HG03432 (cell line): ENCODE measurements around the gene SMIM31.

Experiments used
- ATAC-seq: cut with Tn5 transposase; IDR thresholded peaks from one replicate; pipeline ENCODE4 v1.9.1; 2021; ENCODE audit warnings: mild to moderate bottlenecking, moderate library complexity; ENCODE audit not compliant: unreplicated experiment

SMIM31 gene

GRCh38 chr4:164780839-164781238, 26.9 kb downstream of the SMIM31 start:
- no peak for ATAC-seq

- ATAC-seq = no peak
Measured at GRCh38 chr4:164783976-164784375, 30.0 kb downstream of the SMIM31 start.

DNA sequence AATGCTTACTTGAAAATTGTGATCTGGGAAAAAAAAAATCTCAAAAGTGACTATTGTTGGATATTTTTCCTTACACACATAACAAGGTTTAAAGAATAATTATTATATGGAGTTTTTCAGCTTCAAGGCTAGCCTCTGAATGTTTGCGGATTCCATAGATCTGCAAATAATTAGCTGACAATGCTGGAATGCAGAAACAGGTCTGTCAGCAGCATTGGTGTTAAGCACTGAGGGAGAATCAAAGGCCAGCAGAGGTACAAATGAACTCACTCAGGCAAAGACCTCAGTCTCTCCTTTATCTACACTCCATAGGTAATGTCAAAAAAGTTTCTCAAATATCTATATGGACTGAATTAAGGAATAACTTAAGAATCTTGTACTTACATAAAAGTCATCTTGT, 35.1 kb downstream of the SMIM31 start:
- ATAC-seq = no peak

DNA sequence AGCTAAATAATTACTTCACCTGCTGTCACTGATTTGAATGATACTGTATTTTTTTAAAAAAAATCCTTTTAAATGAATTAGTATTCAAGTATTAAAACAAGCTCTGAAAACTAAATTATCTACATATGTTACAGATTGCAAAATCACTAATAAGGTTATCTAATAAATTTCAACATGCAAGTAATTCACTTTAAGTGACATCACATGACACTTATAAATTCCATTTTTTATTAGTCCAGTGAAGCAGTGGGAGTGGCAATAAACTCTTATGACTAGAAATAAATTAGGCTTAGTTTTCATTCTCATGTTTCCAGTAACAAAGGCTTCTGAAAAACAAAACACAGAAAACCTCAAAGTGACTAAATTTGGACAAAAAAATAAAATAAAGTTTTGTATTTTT, 36.3 kb downstream of the SMIM31 start:
- ATAC-seq = no peak

DNA sequence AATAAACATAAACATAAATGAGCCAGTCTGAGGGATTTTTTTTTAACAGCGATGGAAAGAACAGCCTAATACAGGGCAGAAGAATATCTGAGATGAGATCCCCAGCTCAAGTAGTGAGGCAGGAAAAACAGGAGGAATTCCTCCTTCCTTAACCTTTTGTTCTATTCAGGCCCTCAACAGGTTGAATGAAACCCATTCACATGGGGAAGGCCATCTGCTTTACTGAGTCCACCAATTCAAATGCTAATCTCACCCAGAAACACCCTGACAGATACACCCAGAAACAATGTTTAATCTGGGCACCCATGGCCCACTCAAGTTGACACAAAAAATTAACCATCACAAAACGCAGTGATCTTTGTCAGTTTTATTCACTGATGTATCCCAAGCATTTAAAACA, 45.5 kb downstream of the SMIM31 start:
- ATAC-seq = no peak

DNA sequence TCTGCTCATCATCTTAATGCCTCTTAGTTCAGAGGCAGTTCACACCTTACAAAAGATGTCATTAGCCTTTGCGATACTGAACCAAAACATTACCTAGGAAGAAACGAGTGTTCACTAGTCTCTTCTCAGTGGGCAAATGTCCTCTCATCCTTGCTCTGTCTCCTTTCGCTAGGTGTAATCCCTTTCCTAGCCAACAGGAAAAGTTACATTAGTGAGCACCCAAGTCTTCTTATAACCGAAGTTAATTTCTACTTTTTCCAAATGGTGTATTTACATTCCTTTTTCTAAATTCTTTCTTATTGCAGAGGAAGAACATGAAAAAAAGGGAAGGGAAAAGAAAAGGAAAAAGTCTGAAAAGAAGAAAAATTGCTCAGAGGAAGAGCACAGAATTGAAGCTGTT, 46.9 kb downstream of the SMIM31 start:
- no peak for ATAC-seq

DNA sequence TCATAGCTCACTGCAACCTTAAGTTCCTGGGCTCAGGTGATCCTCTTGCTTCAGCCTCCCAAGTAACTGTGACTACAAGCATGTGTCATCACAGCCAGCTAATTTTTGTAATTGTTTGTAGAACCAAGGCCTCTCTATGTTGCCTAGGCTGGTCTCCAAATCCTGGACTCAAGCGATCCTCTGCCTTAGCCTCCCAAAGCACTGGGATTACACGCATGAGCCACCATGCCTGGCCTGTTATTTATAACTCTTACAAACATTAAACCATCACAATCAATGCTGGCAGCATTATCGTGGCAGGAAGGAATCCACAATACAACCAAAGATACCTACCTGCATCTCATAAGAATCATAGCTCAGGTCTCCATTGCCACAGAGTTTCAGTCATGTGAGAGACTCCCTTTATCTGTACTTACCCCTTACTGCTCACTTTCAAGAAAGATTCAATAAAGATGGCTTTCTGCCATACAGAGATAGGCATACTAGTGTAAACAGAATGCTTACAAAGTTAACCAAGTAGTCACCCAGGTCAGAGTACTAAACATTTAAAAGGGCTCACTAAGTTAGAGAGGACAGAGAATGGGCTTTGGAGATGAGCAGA, 48.5 kb downstream of the SMIM31 start:
- no peak for ATAC-seq

DNA sequence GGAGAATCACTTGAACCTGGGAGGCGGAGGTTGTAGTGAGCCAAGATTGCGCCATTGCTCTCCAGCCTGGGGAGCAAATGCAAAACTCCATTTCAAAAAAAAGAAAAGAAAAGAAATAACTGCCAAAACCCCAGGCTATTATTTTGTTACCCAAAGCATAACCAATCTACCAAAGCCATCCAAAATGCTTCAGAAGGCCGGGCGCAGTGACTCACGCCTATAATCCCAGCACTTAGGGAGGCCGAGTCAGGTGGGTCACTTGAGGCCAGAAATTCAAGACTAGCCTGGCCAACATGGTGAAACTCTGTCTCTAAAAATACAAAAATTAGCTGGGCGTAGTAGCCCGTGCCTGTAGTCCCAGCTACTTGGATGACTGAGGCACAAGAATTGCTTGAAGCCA, 49.8 kb downstream of the SMIM31 start:
- ATAC-seq = no peak

DNA sequence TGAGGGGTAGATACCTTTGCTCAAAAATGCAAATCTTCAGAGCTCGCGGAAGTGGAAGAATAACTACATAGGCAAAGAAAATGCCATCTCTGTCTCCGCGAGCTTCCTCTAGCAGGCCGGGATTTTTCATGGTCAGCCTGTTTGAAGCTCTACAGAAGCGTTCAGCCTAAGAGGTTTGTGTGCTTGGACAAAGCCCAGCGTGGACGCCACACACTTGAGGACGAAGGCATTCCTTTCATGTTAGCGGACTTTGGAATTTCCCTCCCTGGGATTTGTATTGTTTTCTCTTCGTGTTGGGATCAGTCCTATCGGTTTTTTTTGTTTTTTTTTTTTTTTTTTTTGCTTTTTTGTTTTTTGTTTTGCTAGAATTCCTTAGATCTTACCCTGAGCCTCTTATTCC, 53.7 kb downstream of the SMIM31 start:
- no peak for ATAC-seq

- no peak for ATAC-seq
Measured at GRCh38 chr4:164813554-164813953, 59.6 kb downstream of the SMIM31 start.

DNA sequence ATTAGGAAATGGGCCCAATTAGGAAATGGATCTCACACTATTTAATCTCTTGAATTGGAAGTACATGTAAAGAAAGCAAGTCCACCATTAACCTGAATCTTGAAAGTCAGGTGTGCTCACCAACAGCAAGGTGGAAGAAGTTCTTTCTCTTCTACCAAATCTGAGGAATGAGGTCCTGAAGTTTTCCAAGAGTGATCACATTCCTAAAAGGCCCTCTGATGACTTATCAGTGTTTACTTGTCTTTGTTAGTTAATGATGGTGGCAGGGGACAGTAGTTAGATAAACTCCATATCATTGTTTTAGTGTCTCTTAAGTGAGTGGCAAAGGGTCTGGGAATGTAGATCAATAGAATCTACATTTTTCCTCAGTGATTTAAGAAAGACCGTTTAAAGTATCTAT, 61.8 kb downstream of the SMIM31 start:
- no peak for ATAC-seq

- no peak for ATAC-seq
Measured at GRCh38 chr4:164819366-164819765, 65.4 kb downstream of the SMIM31 start.

- ATAC-seq = no peak
Measured at GRCh38 chr4:164821711-164822110, 67.8 kb downstream of the SMIM31 start.

DNA sequence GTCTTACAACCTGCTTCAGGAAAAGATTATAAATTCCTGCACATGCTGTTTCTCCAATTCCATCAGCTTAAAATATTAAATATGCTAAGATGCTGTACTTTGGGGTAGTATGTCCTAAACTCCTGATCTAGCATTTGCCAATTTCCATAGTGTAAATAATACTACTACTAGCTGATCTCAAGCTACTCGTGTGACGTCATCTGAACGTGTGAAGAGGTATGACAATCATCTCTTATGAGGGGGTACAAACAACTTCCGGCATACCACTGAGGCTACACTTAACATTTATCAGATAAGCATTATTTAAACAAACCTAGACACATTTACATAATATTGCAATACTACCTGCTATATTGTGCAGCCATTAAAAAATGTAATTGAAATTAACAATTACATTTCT, 70.7 kb downstream of the SMIM31 start:
- ATAC-seq = no peak

GRCh38 chr4:164828955-164829354, 75.0 kb downstream of the SMIM31 start:
- ATAC-seq = no peak

GRCh38 chr4:164846566-164846965, 92.6 kb downstream of the SMIM31 start:
- no peak for ATAC-seq

DNA sequence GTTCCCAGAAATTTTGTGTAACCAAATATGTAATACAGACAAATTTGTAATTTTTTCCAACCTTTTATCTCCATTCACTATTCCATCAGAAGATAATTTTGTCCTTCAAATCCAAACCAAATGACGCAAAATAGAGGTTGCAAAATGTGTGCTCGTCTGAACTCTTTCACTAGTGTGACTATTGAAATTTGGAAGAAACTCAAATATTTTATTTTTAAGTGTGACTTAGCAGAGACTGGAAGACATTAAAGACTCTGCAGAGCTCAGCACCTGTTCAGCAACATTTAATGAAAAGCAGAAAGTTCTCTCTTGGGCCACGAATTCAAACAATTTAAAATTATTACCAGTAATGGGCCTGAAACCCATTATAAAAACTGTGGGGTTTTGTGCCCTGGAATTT, 93.1 kb downstream of the SMIM31 start:
- no peak for ATAC-seq

GRCh38 chr4:164847967-164848649, 94.2 kb downstream of the SMIM31 start:
- peak; percentile 86 for ATAC-seq
